GM10266 (cell line): ENCODE results near the gene NCBP2L.

ENCODE experiments used
- DNase-seq: peaks from one replicate; pipeline ENCODE4 v3.0.0; 2012; ENCODE audit errors: extremely low spot score
- CTCF ChIP-seq: IDR thresholded peaks from 2 replicates; pipeline ENCODE4 v1.5.1; 2012; ENCODE audit warnings: mild to moderate bottlenecking, low read depth; ENCODE audit not compliant: control insufficient read depth, insufficient read depth; ENCODE audit errors: missing control alignments

Gene NCBP2L

GRCh38 chrX:107733686-107734085 is 43.8 kb upstream of the NCBP2L start:
- DNase-seq = no peak
- no peak for TF ChIP-seq CTCF

- DNase-seq = no peak
- no peak for TF ChIP-seq CTCF
These were observed 42.9 kb upstream of the NCBP2L start for GRCh38 chrX:107734646-107735045.

- no peak for TF ChIP-seq CTCF
- no peak for DNase-seq
These were observed 40.6 kb upstream of the NCBP2L start for GRCh38 chrX:107736781-107737531.

- TF ChIP-seq CTCF = no peak
- no peak for DNase-seq
These were observed 39.3 kb upstream of the NCBP2L start for GRCh38 chrX:107738272-107738671.

- no peak for DNase-seq
- TF ChIP-seq CTCF = no peak
These were observed 38.8 kb upstream of the NCBP2L start for GRCh38 chrX:107738768-107739167.

GRCh38 chrX:107739541-107739940 is 38.0 kb upstream of the NCBP2L start:
- DNase-seq = no peak
- no peak for TF ChIP-seq CTCF

GRCh38 chrX:107741404-107741790 is 36.1 kb upstream of the NCBP2L start:
- DNase-seq = no peak
- TF ChIP-seq CTCF = no peak
